ENCODE results near the gene ABHD15.

DNA sequence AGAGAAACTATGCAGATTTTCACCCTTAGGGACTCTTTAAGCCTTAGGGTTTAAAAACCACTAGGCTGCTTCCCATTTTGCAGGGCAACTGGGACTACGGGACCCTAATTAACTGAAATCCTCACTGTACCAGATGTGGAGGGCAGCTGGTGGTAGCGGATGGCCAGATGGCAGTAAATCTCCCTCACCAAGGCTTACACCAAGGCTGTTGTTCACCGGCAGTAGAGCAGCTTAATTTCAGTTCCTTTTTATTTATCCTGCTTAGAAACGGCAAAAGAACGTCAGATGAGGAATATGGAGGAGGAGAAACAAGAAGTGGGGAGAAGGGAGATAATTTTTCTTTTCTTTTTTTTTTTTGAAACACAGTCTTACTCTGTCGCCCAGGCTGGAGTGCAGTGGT is 6.5 kb downstream of the ABHD15 start:
- TF ChIP-seq, protein P1, sequence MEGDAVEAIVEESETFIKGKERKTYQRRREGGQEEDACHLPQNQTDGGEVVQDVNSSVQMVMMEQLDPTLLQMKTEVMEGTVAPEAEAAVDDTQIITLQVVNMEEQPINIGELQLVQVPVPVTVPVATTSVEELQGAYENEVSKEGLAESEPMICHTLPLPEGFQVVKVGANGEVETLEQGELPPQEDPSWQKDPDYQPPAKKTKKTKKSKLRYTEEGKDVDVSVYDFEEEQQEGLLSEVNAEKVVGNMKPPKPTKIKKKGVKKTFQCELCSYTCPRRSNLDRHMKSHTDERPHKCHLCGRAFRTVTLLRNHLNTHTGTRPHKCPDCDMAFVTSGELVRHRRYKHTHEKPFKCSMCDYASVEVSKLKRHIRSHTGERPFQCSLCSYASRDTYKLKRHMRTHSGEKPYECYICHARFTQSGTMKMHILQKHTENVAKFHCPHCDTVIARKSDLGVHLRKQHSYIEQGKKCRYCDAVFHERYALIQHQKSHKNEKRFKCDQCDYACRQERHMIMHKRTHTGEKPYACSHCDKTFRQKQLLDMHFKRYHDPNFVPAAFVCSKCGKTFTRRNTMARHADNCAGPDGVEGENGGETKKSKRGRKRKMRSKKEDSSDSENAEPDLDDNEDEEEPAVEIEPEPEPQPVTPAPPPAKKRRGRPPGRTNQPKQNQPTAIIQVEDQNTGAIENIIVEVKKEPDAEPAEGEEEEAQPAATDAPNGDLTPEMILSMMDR (IDR thresholded peaks at IDR 0.05; ENCODE audit: poor library complexity, severe bottlenecking): no peak
- no peak for TF ChIP-seq EZH2 (IDR thresholded peaks at IDR 0.05; ENCODE audit: borderline replicate concordance, insufficient read depth, low read length, poor library complexity, severe bottlenecking)
